ENCODE data around the gene ZNRF1. TPM values are rescaled to one million over a fixed set of nuclear protein-coding genes. Genes with fewer than 3 reads are reported as not detected.

Gene ZNRF1
- total and polyA plus RNA-seq, 2 of the 13 experiments (the other 11 are each of a cell fraction or from before 2014, with no cell fraction given), result 43.9 to 58.7 TPM

- no peak for TF ChIP-seq ZNF598 (CRISPR knock-in tag; IDR thresholded peaks at IDR 0.05; ENCODE audit: borderline replicate concordance)
- peak; percentile 54 for TF ChIP-seq CEBPG (CRISPR knock-in tag; IDR thresholded peaks at IDR 0.05)
- TF ChIP-seq ZBTB26 (CRISPR knock-in tag; IDR thresholded peaks at IDR 0.05; ENCODE audit: borderline replicate concordance), result no peak
- TF ChIP-seq KDM3A (CRISPR knock-in tag; IDR thresholded peaks at IDR 0.05; ENCODE audit: low read depth), result no peak
- no peak for TF ChIP-seq ZNF841 (CRISPR knock-in tag; IDR thresholded peaks at IDR 0.05; ENCODE audit: borderline replicate concordance)
- TF ChIP-seq ZNF329 (CRISPR knock-in tag; IDR thresholded peaks at IDR 0.05; ENCODE audit: low read depth), result no peak
Measured at GRCh38 chr16:75130150-75130771, 131.4 kb downstream of the ZNRF1 start (continued).

- DNase-seq (ENCODE audit: low spot score), result no peak
- no peak for ATAC-seq
- ChIA-PET POLR2A (interaction anchor here (1.6 to 2.0 kb wide), 3 partner anchors 15 to 139 kb away, joined by 4 to 8 read pairs (median 6); partner anchors contain the start of gene LDHD), CTCF (ENCODE audit: low intra/inter-chr PET ratio, low total read pairs) (no interaction called here)
- Histone ChIP-seq H3K27me3 (ENCODE audit: control insufficient read depth in 1 of 2, insufficient read depth in 2 of 2, low read length in 2 of 2) (no peaks in the 10 kb centered on the region), H3K9me3 (ENCODE audit: low read length) (peaks cover 9% of the 10 kb centered on the region), H4K20me1 (ENCODE audit: insufficient read depth, low read length) (no peaks in the 10 kb centered on the region), H3K36me3 (replicated peaks in 1 of 2; ENCODE audit: control insufficient read depth in 1 of 2, insufficient read depth in 2 of 2, low read length in 2 of 2) (peaks cover 4 to 15% of the 10 kb centered on the region in 2 experiments; a peak in 3 of 5 replicates), H3K9ac (ENCODE audit: insufficient read depth, low read depth, low read length) (no peak overlapping the region), H3K4me3 (replicated peaks in 1 of 3; ENCODE audit: insufficient read depth in 1 of 3, low read depth in 2 of 3, low read length in 3 of 3) (no peak overlapping the region), H3K27ac (ENCODE audit: extremely low read length, insufficient read depth, low read length) (peak overlapping the region; percentile 76), H3K4me2 (ENCODE audit: low read depth, low read length) (no peak overlapping the region), H3K4me1 (ENCODE audit: insufficient read depth, low read length) (peaks cover 42% of the 10 kb centered on the region), H2AFZ (ENCODE audit: low read length) (no peak overlapping the region), H3K79me2 (ENCODE audit: insufficient read depth, low read length) (no peaks in the 10 kb centered on the region)
- FAIRE-seq, result no peak
- intact Hi-C loops (cut with micrococcal nuclease; ENCODE audit: unreplicated experiment) (no loop called here), in situ Hi-C loops (cut with HindIII; ENCODE audit: extremely low pct_ligation_motif_present, low pct_unique_long_range_greater_than_20kb) (no loop called here)
- BruUV-seq (replicated peaks), result no TSS peak
- 88% methylated on average over 7 of the region's 7 CpGs for WGBS (ENCODE audit: low lambda C conversion rate)
- no peak for TF ChIP-seq ZNF484 (CRISPR knock-in tag; IDR thresholded peaks at IDR 0.05; ENCODE audit: borderline replicate concordance, low read depth)
- TF ChIP-seq ZFX (CRISPR knock-in tag; IDR thresholded peaks at IDR 0.05; ENCODE audit: low read depth), result no peak
- no peak for TF ChIP-seq NR2F1 (CRISPR knock-in tag; IDR thresholded peaks at IDR 0.05)
- TF ChIP-seq ZNF232 (CRISPR knock-in tag; IDR thresholded peaks at IDR 0.05; ENCODE audit: borderline replicate concordance), result no peak
- TF ChIP-seq ZNF33A (CRISPR knock-in tag; IDR thresholded peaks at IDR 0.05; ENCODE audit: borderline replicate concordance), result no peak
- no peak for TF ChIP-seq THYN1 (CRISPR knock-in tag; IDR thresholded peaks at IDR 0.05; ENCODE audit: borderline replicate concordance, low read depth)
- no peak for TF ChIP-seq ZNF7 (CRISPR knock-in tag; IDR thresholded peaks at IDR 0.05)
- no peak for TF ChIP-seq ZMYM4 (CRISPR knock-in tag; IDR thresholded peaks at IDR 0.05)
- TF ChIP-seq MNT (IDR thresholded peaks at IDR 0.05), result no peak
- 0 out of 2 replicates have a peak, but pooled peaks have one; percentile 31 for TF ChIP-seq SMAD1 (CRISPR knock-in tag; IDR thresholded peaks at IDR 0.05; ENCODE audit: borderline replicate concordance, low read depth)
- no peak for TF ChIP-seq ZNF460 (CRISPR knock-in tag; IDR thresholded peaks at IDR 0.05; ENCODE audit: borderline replicate concordance)
- TF ChIP-seq CBX1 (IDR thresholded peaks at IDR 0.05; ENCODE audit: low read depth), result no peak
- 0 out of 2 replicates have a peak, but pooled peaks have one; percentile 34 for TF ChIP-seq ZMYM3 (CRISPR knock-in tag; IDR thresholded peaks at IDR 0.05)
Measured at GRCh38 chr16:75131081-75131480, 132.3 kb downstream of the ZNRF1 start.

Measured in HepG2 (cell line).